GM21367 (cell line): Measurements from ENCODE around the gene GSG1L.

Experiments used
- ATAC-seq: cut with Tn5 transposase; IDR thresholded peaks from one replicate; pipeline ENCODE4 v1.9.1; 2021; ENCODE audit not compliant: unreplicated experiment

The GSG1L gene

GRCh38 chr16:28067604-28068379 is 4.3 kb upstream of the GSG1L start:
- no peak for ATAC-seq

GRCh38 chr16:28064706-28065249 is 1.3 kb upstream of the GSG1L start:
- no peak for ATAC-seq

GRCh38 chr16:28064150-28064549 is 636 bp upstream of the GSG1L start:
- no peak for ATAC-seq

- no peak for ATAC-seq
Observed at GRCh38 chr16:28062847-28063521, 530 bp downstream of the GSG1L start.

GRCh38 chr16:28062261-28062846 is 1.2 kb downstream of the GSG1L start:
- no peak for ATAC-seq

- no peak for ATAC-seq
Observed at GRCh38 chr16:28061352-28062101, 2.0 kb downstream of the GSG1L start.

GRCh38 chr16:28059841-28060575 is 3.5 kb downstream of the GSG1L start:
- ATAC-seq: no peak

GRCh38 chr16:28058839-28059589 is 4.5 kb downstream of the GSG1L start:
- no peak for ATAC-seq

GRCh38 chr16:28057949-28058348 is 5.6 kb downstream of the GSG1L start:
- ATAC-seq: no peak

GRCh38 chr16:28053461-28053860 is 10.1 kb downstream of the GSG1L start:
- no peak for ATAC-seq

GRCh38 chr16:28052274-28053128 is 11.0 kb downstream of the GSG1L start:
- ATAC-seq: no peak

- ATAC-seq: no peak
Observed at GRCh38 chr16:28051486-28051885, 12.0 kb downstream of the GSG1L start.

- no peak for ATAC-seq
Observed at GRCh38 chr16:28042811-28043210, 20.7 kb downstream of the GSG1L start.

- ATAC-seq: no peak
Observed at GRCh38 chr16:28041615-28042014, 21.9 kb downstream of the GSG1L start.

GRCh38 chr16:28040039-28040438 is 23.5 kb downstream of the GSG1L start:
- ATAC-seq: no peak

- ATAC-seq: no peak
Observed at GRCh38 chr16:28039493-28039892, 24.0 kb downstream of the GSG1L start.

- no peak for ATAC-seq
Observed at GRCh38 chr16:28038409-28038808, 25.1 kb downstream of the GSG1L start.

GRCh38 chr16:28035866-28036393 is 27.6 kb downstream of the GSG1L start:
- no peak for ATAC-seq

- no peak for ATAC-seq
Observed at GRCh38 chr16:28033870-28034269, 29.6 kb downstream of the GSG1L start.
